CD4-positive, alpha-beta T cell treated with Interleukin-4 for 4 hours (primary cell): ENCODE data around the gene LMAN1L.
"Not testable (repeated sequence)": the region's sequence is repeated elsewhere in the genome, so short reads cannot be mapped to it uniquely, and the experiment has no call there.

ENCODE experiments used
- DNase-seq: peaks from one replicate; pipeline ENCODE4 v3.0.0-alpha.2; 2020

The LMAN1L gene

DNA sequence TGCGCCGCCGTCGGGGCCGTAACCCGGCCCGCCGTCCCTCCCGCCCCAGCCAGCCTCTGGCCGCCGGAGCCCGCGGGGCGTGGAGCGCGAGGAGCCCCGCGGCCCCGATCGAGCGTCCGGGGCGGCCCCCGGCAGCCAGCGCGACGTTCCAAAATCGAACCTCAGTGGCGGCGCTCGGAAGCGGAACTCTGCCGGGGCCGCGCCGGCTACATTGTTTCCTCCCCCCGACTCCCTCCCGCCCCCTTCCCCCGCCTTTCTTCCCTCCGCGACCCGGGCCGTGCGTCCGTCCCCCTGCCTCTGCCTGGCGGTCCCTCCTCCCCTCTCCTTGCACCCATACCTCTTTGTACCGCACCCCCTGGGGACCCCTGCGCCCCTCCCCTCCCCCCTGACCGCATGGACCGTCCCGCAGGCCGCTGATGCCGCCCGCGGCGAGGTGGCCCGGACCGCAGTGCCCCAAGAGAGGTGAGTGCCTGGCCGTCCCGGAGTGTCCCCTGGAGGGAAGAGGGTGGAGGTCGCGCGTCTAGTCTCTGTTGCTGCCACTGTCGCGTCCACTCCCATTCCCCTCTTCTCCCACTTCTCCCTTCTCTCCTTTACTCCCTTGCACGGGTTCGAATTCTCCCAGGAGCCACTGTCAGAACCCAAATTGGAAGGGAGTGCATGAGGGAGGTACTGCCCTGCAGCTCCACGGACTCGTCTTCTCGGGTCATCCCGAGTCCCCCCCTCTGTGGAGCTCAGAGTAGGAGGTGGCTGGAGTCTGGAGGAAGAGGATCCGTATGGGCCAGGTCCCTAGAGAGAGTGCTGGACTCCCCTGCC, 30.2 kb upstream of the LMAN1L start:
- peak; percentile 46 for DNase-seq

- DNase-seq: no peak
These were observed 29.4 kb upstream of the LMAN1L start for GRCh38 chr15:74783072-74783807.

- DNase-seq: no peak
These were observed 28.8 kb upstream of the LMAN1L start for GRCh38 chr15:74783808-74784175.

GRCh38 chr15:74784426-74785193, 28.0 kb upstream of the LMAN1L start:
- no peak for DNase-seq

- peak; percentile 55 for DNase-seq
These were observed 27.2 kb upstream of the LMAN1L start for GRCh38 chr15:74785194-74786032.

GRCh38 chr15:74786081-74786480, 26.6 kb upstream of the LMAN1L start:
- not testable (repeated sequence) for DNase-seq

- no peak for DNase-seq
These were observed 26.0 kb upstream of the LMAN1L start for GRCh38 chr15:74786551-74787165.

GRCh38 chr15:74787251-74788041, 25.2 kb upstream of the LMAN1L start:
- peak; percentile 93 for DNase-seq

DNA sequence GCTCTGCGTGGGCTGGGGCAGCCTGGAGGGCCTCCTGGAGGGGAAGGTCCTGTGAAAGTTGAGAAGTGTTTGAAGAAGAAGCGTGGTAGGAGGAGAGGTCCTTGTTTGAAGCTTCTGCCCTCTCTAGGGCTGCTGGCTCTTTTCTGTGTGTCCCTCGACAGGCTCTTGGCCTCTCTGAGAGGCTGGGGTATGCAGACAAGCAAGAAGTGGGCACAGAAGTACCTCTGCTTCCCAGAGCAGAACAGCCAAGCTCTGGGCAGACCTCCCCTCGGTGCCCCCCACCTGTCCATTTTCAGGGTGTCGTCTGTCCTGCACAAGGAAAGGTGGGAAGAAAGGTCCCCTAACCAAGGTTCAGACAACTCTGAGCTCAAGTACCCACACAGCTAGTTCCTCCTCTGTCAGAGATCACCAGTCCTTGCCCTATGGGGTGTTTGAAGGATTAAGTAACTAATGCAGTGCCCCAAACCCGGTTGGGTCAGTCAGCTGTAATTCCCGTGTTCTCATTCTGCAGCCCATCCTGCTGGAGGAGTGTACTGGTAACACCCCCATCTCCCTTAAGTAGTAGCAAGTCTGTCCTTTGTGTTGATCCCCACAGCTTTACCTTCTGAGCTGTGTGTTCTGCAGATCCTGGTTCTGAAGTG, 24.5 kb upstream of the LMAN1L start:
- no peak for DNase-seq

- peak; percentile 55 for DNase-seq
These were observed 23.9 kb upstream of the LMAN1L start for GRCh38 chr15:74788683-74789151.

DNA sequence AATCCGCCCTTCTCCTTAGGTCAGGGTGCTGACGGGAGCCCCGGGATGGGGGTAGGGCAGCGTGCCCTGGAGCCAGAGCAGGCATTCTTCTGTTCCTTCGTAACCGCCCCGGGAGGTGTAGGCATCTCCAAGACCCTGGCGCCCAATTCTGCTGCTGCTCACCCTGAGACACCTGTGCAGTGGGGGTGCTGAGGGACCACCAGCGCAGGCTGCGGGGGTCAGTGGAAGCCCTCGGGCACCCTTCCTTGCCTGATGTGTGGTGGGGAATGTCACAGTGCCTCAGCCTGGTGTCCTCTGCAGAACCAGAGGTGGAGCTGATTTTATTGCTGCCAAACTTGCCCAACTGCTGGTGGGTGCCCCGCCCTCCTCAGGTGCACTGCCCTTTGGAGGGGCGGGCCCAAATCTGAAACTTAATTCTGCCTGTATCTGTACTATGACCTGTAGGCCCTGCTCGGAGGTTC, 23.4 kb upstream of the LMAN1L start:
- DNase-seq: no peak

DNA sequence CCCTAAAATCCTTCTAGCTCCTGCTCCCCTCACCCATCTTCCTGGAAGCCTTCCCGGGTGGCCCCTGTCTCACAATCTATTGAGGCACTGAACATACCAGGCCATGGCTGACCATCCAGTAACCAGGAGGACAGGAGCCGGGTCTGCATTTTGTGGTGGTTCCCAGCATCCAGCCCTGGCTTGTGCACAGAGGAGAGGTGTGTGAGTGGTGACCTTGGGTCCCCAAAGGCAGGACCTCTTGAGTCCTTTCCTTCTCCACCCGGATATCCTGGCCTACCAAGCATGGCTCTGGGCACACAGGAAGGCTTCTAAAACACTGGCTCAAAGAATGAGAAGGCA, 22.9 kb upstream of the LMAN1L start:
- no peak for DNase-seq

DNA sequence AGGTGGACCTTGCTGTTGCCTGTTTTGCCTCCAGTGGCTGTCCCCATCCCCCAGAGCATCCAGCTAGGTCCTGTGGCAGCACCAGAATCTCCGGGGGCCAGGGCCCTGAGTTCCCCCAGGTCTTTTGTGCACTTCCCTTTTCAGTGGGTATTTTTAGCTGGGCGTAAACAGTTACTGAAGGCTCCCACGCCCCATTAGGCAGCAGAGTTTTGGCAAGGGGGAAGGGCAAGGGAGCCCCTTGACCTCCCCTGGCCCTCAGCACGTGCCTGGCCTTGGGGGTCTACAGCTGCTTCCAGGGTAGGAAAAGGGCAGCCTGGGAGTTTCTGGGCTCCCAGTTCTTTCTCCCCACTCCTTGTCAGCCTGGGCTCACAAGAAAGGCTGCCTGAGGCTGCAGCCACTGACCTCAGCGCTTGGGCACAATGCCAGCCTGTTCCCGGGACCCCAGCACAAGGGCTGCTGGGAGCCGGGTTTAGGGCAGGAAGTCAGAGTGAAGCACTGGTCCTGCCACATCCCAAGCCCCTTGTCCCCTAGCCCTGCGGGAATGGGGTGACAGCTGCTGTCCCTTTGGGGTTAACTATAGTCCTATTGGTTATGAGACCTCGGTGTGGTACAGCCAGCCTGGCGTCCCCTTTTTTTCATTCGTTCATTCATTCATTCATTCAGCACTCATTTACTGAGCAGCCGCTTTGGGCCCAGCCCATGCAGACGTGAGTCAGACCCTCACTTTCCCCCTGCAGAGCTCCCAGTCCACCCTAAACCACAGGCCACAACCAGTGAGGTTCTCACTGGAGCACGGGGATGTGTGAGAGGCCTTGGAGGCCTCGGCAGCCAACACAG, 22.3 kb upstream of the LMAN1L start:
- peak; percentile 57 for DNase-seq

GRCh38 chr15:74791007-74791406, 21.6 kb upstream of the LMAN1L start:
- no peak for DNase-seq

GRCh38 chr15:74791667-74792066, 21.0 kb upstream of the LMAN1L start:
- DNase-seq: no peak

- no peak for DNase-seq
These were observed 20.2 kb upstream of the LMAN1L start for GRCh38 chr15:74792227-74793016.

DNA sequence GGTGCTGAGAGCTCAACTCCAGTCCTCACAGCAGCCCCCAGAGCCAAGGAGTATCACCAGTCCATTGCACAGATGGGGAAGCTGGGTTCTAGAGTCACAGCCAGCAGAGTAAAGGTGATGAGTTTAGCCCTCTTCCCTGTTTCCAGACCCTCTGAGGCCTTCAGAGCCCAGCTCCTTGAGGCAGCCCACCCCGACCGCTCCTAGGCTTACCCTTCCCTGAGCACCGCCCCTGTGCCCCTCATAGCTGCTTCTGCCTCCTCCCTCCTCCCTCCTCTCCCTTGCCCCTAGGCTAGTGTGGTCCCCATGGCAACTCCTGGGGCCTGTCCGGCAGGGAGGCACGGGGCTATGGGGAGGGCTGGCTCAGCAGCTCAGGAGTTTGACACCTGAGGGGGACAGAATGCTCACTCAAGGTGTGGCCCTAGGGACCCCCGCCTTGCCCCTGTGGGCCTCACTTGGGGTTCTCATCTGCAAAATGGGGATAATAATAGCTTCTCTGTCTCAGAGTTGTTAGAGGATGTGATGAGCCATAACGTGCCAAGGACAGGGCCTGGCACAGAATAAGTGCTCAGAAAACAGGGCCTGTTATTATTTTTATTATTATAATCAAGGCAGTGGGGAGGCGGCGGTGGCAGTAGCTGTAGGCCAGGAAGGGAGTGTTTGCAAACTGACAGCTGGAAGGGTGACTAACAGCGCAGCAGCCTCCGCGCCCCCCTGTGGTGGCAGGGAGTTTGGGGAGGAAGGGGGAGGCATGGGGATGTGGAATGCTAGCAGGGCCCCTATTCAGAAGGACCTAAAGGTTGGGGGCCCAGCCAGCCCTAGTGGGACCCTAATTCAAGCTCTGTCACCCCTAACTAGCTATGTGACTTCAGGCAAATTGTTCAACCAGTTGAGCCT, 19.3 kb upstream of the LMAN1L start:
- peak; percentile 75 for DNase-seq
